22Rv1 (cell line): ENCODE measurements around the gene TEKTIP1.

Experiments used
- H3K27ac ChIP-seq: fragments of 450-650 bp; 2 replicates; pipeline ENCODE4 v1.5.1; 2017
- CTCF ChIP-seq: fragments of 450-650 bp; IDR thresholded peaks from 2 replicates; pipeline ENCODE4 v1.5.1; 2017; ENCODE audit warnings: mild to moderate bottlenecking
- ZFX ChIP-seq: fragments of 450-650 bp; IDR thresholded peaks from 2 replicates; pipeline ENCODE4 v1.6.1; 2017; ENCODE audit warnings: antibody characterized with exemption, borderline replicate concordance

Gene TEKTIP1

GRCh38 chr19:3494559-3494958 is 44.4 kb upstream of the TEKTIP1 start:
- no peak overlapping the region for H3K27ac ChIP-seq
- TF ChIP-seq ZFX (no peak), CTCF (no peak)

- TF ChIP-seq CTCF (no peak), ZFX (no peak)
- no peak overlapping the region for H3K27ac ChIP-seq
These were observed 42.3 kb upstream of the TEKTIP1 start for GRCh38 chr19:3496392-3497273.

GRCh38 chr19:3497757-3498520 is 41.0 kb upstream of the TEKTIP1 start:
- TF ChIP-seq ZFX (no peak), CTCF (no peak)
- H3K27ac ChIP-seq, result no peak overlapping the region

GRCh38 chr19:3499738-3500428 is 39.1 kb upstream of the TEKTIP1 start:
- TF ChIP-seq CTCF (no peak), ZFX (no peak)
- peak overlapping the region; percentile 89 for H3K27ac ChIP-seq

GRCh38 chr19:3500429-3501101 is 38.4 kb upstream of the TEKTIP1 start, which contains the start of gene DOHH:
Gene DOHH, minus strand, starts transcription at chr19:3500674. Its CDS starts 3,860 bp downstream, at chr19:3496814.
- H3K27ac ChIP-seq, result peak within 1 kb of the TSS; percentile 89
- no peak for TF ChIP-seq ZFX
- TF ChIP-seq CTCF, result no peak

GRCh38 chr19:3501780-3502179 is 37.2 kb upstream of the TEKTIP1 start:
- TF ChIP-seq ZFX (no peak), CTCF (no peak)
- H3K27ac ChIP-seq, result no peak overlapping the region
